GDM1 (cell line): Measurements from ENCODE around the gene SLC16A1.
A peak's percentile ranks its signal among the peaks of the same experiment; 100 is the strongest.
"Not testable (repeated sequence)": the region's sequence is repeated elsewhere in the genome, so short reads cannot be mapped to it uniquely, and the experiment has no call there.

Experiments used
- DNase-seq: peaks from one replicate; lab custom pipeline; 2025; lab: John Stamatoyannopoulos, UW

The SLC16A1 gene, protein sequence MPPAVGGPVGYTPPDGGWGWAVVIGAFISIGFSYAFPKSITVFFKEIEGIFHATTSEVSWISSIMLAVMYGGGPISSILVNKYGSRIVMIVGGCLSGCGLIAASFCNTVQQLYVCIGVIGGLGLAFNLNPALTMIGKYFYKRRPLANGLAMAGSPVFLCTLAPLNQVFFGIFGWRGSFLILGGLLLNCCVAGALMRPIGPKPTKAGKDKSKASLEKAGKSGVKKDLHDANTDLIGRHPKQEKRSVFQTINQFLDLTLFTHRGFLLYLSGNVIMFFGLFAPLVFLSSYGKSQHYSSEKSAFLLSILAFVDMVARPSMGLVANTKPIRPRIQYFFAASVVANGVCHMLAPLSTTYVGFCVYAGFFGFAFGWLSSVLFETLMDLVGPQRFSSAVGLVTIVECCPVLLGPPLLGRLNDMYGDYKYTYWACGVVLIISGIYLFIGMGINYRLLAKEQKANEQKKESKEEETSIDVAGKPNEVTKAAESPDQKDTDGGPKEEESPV

DNA sequence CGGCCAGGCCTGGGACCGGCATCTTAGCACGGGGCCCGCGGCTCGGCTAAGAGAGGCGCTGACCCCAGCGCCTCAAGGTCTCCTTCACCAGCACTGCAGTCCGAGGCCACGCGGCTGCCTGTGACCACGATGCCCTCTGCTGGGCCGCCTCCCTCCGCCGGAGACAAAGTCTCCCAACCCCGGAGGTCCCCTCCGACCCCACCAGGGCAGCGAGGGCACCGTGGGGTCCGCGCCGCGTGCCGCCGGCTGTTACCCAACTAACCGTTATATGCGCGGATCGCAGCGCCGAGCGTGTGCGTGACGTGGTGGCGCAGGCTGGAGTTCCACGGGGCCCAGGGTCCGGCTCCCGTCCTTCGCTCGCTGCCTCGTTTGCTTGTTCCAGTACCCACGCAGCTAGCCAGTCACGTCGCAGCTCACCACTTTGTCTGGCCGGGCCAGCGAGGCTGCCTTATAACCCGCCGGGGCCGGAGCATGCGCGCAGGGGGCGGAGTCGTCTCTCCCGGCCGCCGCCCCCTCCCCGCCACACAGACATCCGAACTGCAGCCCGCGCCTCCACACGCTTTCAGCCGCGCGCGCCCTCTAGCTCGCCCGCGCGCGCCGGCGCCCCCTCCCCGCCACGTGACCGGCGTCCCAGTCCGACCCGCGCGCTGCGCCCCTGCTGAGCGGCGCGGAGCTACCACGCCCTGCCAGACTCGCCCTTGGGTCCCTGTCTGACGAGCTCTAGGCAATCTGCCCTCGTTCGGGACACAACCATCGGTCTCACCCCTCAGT lies at the start of gene SLC16A1:
SLC16A1 (minus strand) TSS at position 424 of the 771 bp plus-strand sequence. CDS start 26,888 bp downstream, outside the sequence.
- peak; percentile 93 for DNase-seq

DNA sequence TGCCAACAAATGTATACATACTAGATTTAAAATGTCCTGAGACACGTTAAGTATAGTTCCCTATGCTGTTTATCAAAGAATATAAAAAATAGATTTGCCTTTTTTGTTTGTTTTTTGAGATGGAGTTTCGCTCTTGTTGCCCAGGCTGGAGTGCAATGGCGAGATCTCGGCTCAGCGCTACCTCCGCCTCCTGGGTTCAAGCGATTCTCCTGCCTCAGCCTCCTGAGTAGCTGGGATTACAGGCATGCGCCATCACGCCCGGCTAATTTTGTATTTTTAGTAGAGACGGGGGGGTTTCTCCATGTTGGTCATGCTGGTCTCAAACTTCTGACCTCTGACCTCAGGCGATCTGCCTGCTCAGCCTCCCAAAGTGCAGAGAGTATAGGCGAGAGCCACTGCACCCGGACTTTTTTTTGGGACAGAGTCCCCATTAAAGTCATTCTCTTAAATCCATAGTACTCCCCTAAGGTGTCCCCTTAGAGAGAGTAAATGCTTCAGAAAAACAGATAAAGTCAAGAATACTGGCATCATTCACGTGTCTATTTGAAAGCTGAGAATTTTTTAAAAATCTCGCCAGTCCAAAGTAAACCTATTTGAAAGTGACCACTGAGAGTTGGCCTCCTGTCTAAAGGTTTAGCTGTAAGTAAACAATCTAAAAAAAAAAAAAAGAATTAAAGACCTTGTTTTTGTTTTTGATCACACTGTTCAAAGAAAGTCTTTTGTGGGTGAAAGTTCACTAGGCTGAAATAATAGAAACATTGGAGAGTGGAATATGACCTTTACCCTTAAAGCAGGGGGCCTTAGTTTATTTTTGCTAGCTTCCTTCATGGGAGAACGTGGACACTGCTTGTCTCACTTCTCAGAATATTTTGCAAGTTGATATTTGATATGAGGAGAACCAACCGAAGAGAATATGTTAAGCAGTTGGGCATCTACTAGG lies 48.0 kb upstream of the SLC16A1 start:
- DNase-seq = no peak

DNA sequence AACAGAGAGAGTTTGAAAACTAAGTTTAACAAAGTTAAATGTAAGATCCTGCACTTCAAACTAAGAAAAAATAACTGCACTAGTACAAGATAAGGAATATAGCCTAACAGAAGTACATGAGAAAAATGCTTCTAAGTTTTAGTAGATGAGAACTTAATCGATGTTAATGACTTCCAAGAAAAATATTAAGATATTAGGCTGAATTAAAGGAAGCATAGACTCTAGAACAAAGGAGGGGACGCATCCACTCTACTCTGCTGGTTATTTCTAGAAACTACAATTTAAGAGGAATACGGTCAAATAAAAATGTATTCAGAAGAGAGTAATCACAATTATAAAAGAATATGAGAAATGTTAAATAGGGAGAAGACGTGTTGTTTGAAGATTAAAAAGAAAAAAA lies 46.3 kb upstream of the SLC16A1 start:
- no peak for DNase-seq

DNA sequence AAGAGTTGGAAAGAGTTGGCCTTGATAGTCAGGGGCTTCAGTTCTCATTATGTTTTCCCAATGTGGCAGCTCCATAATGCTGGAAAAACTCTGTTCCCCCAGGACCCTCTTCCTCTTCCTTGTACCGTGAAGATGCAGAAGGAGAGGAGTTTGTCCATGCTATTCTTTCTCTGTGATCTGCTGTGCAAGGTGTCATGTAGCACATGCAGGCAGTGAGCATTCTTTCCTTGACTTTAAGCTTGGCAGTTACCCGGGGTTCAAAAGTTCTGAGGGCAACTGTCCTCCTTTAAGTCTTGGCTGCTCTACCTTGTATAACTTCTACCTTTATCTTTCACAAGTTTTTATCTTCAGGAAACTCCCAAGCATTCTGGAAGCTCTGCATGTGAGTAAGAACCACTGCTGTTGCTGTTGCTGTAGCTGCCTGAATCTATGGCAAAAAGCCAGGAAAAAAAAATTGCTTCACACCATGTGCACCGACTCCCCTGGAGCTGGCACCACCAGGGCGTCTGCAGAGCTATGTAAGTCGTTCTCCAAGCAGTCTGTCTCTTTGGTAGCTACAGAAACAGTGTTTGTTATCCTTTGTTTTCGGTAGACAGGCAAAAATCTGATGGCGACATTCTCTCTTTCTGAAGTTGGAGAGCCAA lies 42.7 kb upstream of the SLC16A1 start:
- no peak for DNase-seq

DNA sequence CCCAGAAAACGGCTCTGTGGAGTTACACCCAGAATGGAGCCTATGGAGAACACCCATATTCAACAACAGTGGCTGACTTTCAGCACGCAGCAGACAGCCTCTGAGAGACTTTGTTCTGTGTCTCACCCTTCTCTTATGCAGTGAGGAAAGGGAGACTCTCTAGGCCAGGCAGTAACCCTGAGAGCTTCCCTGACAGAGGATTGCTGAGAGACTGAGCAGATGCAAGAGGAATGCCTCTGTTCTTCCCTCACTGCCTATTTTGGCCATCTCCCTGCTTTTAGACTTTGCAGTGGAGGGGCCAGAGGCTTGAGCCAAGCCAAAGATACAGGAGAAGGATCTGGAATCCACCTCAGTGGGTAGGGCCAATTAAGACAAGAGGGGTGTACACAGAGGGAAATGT lies 41.8 kb upstream of the SLC16A1 start:
- no peak for DNase-seq

DNA sequence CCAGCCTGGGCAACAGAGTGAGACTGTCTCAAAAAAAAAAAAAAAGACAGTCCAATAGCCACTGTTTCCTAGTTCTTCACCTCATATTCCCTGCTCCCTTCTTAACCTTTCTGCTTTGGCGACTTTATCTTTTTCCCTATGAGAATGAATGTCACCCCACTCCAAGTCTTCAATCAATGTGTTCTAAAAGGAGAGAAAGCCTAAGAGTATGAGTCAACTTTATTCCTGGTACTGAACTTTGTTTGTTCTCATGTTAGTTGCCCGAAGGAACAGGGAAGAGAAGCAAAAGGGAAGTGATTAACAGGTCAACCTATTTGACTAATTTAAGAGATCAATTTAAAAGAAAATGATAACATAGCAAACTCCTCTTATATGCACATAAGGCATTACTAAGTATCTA lies 39.9 kb upstream of the SLC16A1 start:
- DNase-seq = no peak

DNA sequence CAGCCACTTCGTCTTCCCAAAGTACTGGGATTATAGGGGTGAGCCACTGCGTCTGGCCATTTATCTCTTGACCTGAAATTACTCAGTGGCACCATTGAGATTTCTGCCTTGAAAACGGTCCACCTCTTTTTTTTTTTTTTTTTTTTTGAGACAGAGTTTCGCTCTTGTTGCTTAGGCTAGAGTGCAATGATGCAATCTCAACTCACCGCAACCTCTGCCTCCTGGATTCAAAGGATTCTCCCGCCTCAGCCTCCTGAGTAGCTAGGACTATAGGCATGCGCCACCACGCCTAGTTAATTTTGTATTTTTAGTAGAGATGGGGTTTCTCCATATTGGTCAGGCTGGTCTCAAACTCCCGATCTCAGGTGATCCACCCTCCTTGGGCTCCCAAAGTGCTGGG lies 39.0 kb upstream of the SLC16A1 start:
- DNase-seq = not testable (repeated sequence)

DNA sequence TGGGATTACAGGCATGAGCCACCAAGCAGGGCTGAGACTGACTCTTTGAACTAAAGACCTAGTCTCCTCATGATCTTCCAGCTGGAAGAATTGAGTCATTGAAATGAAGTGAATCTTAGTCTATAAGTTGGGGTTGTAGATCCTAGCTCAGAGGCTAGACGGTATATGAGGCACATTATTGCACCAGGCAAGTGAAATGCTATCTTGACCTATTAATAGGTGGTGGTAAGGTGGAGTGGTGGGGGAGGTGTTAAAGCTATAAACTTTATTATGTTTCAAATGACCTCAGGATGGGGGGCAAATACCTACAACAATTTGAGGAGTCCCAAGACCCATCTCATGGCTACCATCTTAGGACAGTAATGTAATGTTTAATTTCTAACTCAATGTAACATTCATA lies 36.8 kb upstream of the SLC16A1 start:
- DNase-seq = no peak

DNA sequence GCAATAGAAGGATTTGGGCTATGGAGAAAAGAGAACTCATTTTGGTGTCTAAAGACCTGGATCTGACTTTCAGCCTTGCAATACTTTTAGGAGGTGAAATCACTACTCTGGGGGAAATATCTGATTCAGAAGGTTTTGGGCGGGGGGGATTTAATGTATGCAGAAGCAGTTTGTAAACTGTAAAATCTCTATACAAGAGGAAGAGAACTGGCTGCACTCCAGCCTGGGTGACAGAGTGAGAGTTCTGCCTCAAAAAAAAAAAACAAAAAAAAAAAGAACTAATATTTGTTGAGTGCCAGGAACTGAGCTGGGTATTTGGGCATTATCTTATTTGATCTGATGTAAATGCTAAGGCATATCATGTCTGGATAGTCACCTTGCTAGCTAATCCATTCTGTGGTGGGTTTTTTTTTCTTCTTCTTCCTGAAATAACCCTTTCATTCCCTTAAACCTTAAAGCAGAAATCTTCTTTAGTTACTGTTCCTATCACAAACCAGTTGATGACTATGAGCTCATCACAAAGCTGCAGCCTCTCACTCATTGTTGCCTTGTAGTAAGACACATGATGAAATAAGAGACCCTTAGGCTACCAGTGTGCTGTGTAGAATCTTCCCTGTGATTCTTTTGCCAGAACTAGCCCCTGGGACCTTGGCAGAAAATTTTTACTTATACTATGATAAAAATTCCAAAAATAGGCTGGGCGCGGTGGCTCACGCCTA lies 35.6 kb upstream of the SLC16A1 start:
- DNase-seq = no peak

DNA sequence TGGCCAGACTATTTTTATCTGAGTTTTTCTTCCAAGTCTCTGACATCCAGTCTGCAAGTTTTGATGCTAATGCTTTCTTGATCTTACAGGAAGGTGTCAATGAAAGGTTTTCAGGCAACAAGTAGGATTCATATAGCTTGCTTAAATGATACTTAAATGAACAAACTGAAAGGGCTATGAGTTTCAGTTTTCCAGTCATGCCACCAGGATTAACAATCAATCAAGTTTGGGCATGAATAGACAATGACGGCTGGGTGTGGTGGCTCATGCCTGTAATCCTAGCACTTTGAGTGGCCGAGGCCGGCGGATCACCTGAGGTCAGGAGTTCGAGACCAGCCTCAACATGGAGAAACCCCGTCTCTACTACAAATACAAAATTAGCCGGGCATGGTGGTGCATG lies 34.3 kb upstream of the SLC16A1 start:
- DNase-seq = no peak

DNA sequence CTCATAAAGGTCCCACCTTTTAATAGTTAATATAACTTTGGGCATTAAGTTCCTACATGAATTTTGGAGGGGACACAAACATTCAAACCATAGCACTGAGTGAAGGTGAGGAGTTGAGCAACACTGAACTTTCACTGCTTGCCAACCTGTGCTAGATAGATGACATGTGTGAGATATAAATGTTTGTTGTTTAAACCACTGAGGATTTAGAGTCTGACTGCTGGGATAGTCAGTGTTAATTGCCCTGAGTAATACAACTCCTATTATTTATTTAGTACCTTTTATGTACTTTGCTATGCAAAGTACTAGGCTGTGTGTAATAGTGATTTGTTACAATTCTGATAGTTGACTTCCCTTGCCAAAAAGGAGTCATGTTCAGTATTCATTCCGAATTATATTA lies 32.4 kb upstream of the SLC16A1 start:
- no peak for DNase-seq

DNA sequence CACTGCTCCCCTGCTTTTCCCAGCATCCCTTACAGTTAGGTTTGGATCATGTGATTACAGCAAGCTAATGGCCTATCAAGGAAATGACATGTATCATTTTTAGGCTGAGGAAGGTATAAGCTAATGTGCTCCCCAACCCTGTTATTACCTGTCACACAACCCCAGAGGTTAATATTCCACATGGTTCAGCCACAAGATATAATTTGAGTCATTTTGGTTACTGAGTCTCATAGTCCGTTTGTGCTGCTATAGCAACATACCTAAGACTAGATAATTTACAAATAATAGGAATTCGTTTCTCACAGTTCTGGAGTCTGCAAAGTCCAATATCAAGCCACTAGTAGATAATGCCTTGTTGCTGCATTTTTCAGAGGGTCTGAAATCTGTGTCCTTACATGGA lies 29.1 kb upstream of the SLC16A1 start:
- DNase-seq = no peak

DNA sequence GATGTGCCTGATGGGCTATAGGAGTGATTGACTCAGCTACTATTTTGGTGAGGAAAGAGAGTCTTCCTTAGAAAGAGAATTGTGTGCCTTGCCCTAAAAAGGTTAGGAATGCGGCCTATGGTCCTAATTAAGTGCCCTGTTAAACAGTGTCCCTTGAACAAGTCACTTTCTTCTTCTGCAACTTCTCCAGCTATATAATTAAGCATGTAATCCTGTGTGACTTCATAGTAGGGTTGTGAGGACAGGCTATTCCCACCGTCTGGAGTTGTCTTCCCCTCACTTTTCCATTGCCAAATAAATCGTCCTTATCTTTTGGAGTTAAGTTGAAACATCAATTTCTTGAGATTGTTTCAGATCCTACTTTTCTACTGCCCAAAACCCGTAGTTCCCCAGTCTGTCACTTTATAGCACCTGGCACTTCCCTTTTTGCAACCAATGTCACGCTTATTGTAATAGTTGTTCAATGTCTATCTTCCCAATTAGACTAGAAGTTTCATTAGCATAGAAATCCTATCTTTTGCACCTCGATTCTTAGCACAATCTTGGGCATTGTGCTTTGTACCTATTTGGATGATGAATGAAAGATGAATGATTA lies 27.6 kb upstream of the SLC16A1 start:
- DNase-seq = no peak

DNA sequence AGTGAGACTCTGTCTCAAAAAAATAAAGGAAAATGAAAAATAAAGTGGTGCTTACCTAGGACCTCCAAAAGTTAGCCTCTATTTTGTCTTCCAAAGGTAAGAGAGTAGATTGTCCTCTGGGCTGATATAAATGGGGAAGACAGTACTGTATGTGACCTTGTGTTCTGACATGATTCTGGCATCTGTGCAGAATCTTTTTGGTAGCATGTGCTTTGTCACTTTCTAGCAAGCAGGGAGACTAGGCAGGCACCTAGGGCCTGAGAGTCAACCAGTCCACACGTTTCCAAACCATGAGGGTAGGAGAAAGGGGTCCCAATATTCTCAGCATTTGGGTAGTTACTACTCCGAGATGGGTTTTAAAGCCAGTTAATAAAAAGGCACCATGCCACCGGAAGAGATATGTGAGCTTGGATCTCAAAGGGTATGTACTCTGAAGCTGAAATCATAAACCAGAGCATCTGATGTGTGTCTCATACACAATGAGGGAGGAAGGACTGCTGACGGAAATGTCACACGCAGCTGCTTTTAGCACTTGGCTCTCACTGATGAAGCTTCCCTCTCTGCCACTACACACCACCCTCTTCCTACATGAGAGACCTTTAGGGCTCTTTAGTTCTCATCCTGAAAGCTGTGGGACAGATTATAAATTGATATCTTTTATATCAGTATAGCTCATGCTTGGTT lies 27.0 kb upstream of the SLC16A1 start:
- DNase-seq = no peak

DNA sequence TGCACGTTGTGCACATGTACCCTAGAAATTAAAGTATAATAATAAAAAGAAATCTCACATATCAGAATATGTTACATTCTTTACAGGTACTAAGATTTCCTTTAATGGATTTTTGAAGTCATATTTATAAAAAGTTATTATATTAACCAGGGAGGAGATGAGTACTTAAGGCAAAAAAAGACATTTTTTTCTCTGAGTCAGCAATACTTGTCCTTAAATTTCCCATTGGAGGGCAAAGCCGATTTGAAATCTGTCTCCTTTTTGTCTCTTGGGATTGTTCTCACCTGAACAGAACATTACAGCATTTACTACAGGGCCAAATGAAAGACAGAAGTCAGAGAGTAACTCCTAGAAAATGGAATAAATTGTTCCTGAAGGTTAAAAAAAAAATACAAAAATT lies 26.3 kb upstream of the SLC16A1 start:
- DNase-seq = no peak

DNA sequence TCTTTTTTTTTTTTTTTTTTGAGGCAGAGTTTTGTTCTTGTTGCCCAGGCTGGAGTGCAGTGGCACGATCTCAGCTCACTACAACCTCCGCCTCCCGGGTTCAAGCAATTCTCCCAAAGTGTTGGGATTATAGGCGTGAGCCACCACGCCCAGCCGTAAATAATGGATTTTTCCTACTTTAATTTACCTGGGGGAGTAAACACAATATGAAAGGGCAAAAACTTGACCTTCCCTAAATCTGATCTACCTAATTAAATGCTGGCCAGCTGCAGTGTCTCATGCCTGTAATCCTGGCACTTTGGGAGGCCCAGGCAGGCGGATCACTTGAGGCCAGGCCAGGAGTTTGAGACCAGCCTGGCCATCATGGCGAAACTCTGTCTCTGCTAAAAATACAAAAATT lies 25.8 kb upstream of the SLC16A1 start:
- not testable (repeated sequence) for DNase-seq

DNA sequence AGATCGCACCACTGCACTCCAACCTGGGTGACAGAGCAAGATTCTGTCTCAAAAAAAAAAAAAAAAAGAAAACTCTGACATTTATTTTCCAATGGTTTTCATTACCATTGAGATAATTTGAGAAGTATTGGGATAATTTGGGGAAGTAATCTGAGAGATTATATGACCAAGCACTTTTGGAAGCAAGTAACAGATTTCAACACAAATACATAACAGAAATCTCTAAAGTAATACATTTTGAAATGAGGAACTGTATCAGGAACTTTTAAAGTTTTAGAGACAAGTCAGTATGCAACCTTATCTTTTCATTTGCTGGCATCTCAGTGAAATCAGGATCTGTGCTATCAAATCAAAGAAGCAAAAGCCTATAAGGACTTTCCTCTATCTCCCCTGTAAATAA lies 25.4 kb upstream of the SLC16A1 start:
- no peak for DNase-seq

DNA sequence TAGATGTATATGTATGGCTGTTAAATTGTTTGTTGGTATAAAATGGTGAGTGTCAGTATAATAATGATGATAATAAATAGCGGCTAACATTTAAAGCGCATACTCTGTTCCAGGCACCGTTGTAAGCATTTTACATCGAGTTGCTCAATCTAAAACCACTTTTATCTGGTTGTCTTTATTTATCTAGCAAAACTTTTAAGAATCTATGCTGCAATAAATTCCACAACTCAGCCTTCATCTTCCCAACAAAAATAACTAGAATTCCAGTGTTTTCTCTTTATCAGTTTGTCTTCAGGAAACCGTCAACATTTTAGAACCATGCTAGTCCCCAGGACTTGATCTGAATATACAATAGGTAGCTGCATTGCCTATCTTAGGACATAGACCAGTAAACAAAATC lies 19.3 kb upstream of the SLC16A1 start:
- DNase-seq = no peak

DNA sequence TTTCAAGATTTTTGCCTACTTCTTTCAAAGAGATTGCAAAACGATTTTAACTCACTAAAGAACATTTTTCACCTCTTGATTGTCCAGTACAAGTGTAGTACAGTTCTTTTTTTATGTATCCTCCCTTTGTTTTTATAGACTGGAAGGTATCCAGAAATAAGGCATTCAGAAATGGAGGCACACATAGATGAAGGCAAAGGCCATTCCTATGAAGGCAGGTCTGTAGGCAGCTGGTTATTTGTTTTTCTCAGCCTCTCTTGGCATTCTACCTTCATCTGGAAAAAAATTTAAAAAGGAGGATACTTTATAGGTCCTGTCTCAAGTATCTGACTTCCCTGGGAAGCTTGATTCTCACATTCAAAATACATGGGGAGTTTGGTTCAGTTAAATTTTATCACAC lies 18.6 kb upstream of the SLC16A1 start:
- DNase-seq = no peak

DNA sequence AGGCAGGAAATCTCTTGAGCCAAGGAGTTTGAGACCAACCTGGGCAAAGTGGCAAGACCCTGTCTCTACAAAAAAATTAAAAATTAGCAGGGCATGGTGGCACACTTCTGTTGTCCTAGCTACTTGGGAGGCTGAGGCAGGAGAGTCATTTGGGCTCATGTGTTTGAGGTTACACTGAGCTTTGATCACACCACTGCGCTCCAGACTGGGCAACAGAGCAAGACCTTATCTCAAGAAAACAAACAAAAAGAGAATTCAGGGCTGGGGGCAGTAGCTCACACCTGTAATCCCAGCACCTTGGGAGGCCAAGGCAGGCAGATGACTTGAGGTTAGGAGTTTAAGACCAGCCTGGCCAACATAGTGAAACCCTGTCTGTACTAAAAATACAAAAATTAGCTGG lies 17.8 kb upstream of the SLC16A1 start:
- no peak for DNase-seq
